Loucy (cell line): Measurements from ENCODE around the gene NCDN.

ENCODE experiments used
- CTCF ChIP-seq: fragments of 200-600 bp; sonication (generic); conservative IDR thresholded peaks from 2 replicates; pipeline ENCODE4 v1.5.1; 2014; ENCODE audit warnings: mild to moderate bottlenecking, antibody characterized with exemption, low read length
- EZH2phosphoT487 ChIP-seq: fragments of 200-600 bp; IDR thresholded peaks from 2 replicates; pipeline ENCODE4 v1.6.1; 2018; ENCODE audit warnings: antibody characterized with exemption, mild to moderate bottlenecking, moderate library complexity, borderline replicate concordance

DNA sequence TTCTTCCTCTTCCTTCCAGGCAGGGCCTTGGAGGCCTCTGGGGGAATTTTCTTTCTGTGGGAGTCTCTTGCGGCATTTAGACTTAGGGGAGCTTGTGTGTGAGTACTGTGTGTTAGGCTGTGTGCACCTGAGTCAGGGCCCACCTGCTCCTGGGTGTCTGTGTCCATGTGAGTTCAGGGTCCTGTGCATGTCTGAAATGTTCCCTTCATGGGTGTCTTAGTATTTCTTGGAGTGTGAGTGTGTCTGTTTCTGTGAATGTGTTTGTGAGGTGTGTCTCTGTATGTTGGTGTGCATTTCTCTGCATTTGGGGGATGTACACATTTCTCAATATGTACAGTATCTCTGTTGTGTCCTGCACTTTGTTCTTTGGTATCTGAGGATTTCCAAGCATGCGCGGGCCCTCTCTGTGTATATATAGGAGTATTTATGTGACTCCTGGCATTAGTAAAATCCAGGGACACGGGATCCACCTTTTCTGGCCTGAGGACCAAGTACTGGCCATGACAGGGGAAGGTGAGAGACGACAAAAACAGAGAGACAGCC is 17.9 kb downstream of the NCDN start:
- TF ChIP-seq CTCF (no peak), EZH2phosphoT487 (no peak)
